HG03439 (cell line): Measurements from ENCODE around the gene C2orf81.

Experiments used
- ATAC-seq: cut with Tn5 transposase; IDR thresholded peaks from one replicate; pipeline ENCODE4 v1.9.1; 2021; ENCODE audit warnings: mild to moderate bottlenecking, moderate library complexity; ENCODE audit not compliant: unreplicated experiment

C2orf81 gene

DNA sequence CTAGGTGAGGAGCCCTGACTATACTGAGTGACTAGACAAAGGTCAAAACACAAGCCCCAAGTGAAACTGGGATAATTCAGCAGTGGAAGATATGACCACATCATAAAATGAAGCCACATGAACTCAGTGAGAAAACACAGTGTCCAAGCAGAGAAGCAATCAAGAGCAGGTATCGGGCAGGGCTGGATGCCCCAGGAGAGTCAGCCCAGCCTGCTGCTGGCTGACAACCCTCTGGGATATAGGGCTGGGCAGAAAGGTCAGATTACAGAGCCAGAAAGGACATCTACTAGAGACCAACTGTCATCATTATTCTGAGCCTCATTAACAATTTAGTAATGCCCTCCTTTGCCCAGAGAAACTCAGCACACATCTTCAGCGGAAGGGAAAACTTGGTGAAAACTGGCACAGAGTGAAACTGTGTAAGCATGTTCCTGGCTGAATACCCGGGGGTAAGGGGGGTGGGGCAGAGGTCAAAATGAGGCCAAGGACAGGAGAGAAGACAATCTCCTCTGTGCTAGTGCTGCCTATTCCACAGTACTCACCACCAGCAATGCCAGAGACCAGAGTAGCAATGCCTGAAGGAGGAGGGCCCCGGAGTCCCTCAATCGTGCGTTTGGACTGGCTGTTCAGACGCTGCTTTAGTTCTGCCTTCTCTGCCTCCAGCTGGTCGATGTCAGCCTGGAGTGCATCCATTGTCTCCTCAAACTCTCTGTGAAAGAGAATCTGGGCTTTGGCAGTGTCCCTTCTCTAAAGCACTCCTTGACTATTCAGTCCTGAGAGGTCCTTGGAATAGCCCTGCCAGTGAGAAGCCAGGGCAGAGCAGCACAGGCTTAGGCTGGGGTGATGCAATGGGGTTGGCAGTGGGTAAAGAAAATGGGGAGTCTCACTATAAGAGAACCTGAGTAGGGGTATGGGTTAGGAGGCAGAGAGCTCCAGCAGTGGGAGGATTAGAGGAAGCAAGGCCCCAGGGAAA lies 56.6 kb downstream of the C2orf81 start:
- ATAC-seq, result no peak
